ENCODE results near the gene CNIH3. TPM values are rescaled to one million over a fixed set of nuclear protein-coding genes. Genes with fewer than 3 reads are reported as not detected.

The CNIH3 gene
- polyA plus RNA-seq, 10 donors, result 1.8 to 4.2 (median 2.5) TPM

- no peak for DNase-seq
These were observed 104.1 kb downstream of the CNIH3 start for GRCh38 chr1:224720216-224720615.

- DNase-seq, result no peak
These were observed 104.9 kb downstream of the CNIH3 start for GRCh38 chr1:224721000-224721399.

GRCh38 chr1:224722838-224723237, 106.7 kb downstream of the CNIH3 start:
- DNase-seq, result no peak

- DNase-seq, result no peak
These were observed 108.4 kb downstream of the CNIH3 start for GRCh38 chr1:224724566-224724965.

- DNase-seq, result peak in 1 of 3 donors; percentile 85
These were observed 110.5 kb downstream of the CNIH3 start for GRCh38 chr1:224726441-224727182.

GRCh38 chr1:224727351-224728289, 111.5 kb downstream of the CNIH3 start:
- peak in 1 of 3 donors; percentile 66 for DNase-seq

GRCh38 chr1:224730540-224730939, 114.4 kb downstream of the CNIH3 start:
- no peak for DNase-seq

- no peak for DNase-seq
These were observed 114.8 kb downstream of the CNIH3 start for GRCh38 chr1:224730965-224731364.

GRCh38 chr1:224731633-224732032, 115.5 kb downstream of the CNIH3 start:
- DNase-seq, result no peak

GRCh38 chr1:224732377-224733026, 116.4 kb downstream of the CNIH3 start:
- DNase-seq, result no peak

GRCh38 chr1:224733027-224733911, 117.2 kb downstream of the CNIH3 start:
- DNase-seq, result no peak

- DNase-seq, result no peak
These were observed 118.3 kb downstream of the CNIH3 start for GRCh38 chr1:224734261-224734935.

GRCh38 chr1:224735159-224735558, 119.0 kb downstream of the CNIH3 start:
- no peak for DNase-seq

- DNase-seq, result peak; percentile 26 to 55 (median 45)
These were observed 120.7 kb downstream of the CNIH3 start for GRCh38 chr1:224736619-224737352.

GRCh38 chr1:224737353-224737727, 121.2 kb downstream of the CNIH3 start:
- no peak for DNase-seq

- DNase-seq, result no peak
These were observed 123.3 kb downstream of the CNIH3 start for GRCh38 chr1:224739303-224739996.

GRCh38 chr1:224739997-224740684, 124.0 kb downstream of the CNIH3 start:
- DNase-seq, result no peak

GRCh38 chr1:224740685-224741052, 124.6 kb downstream of the CNIH3 start:
- DNase-seq, result no peak

- no peak for DNase-seq
These were observed 126.2 kb downstream of the CNIH3 start for GRCh38 chr1:224742349-224742748.
